IMR-90 (cell line): ENCODE data around the gene HASPIN. TPM values are rescaled to one million over a fixed set of nuclear protein-coding genes. Genes with fewer than 3 reads are reported as not detected.

Experiments used
- polyA plus RNA-seq, 3 experiments: library from polyadenylated mRNA; depleted of rRNA; stranded (reverse); fragments of >200 nt; gene quantifications; 2 replicates each; pipeline ENCODE4 v1.2.3, GENCODE V29; 2012; ENCODE audit warnings: low replicate concordance in 1 of 3
- total RNA-seq: library from RNA; depleted of rRNA; stranded (reverse); fragments of >200 nt; gene quantifications from 2 replicates; pipeline ENCODE4 v1.2.3, GENCODE V29; 2012; rRNA removed

HASPIN gene
- total and polyA plus RNA-seq, 2 of the 4 experiments (the other 2 are of a cell fraction): 2.2 to 4.3 TPM

Other genes with a start within 250 kb of the HASPIN start
- not detected in 2 replicates for gene ASPA, start 247.9 kb upstream of the HASPIN start, total RNA-seq
- 0.02 TPM in 1 of 2 replicates, not detected in the other for gene ASPA, start 247.9 kb upstream of the HASPIN start, polyA plus RNA-seq (2012; rRNA removed)
- gene TRPV3, start 166.1 kb upstream of the HASPIN start, total RNA-seq: under 0.01 and 0.18 TPM in 2 replicates
- 0.10 and 0.26 TPM in 2 replicates for gene TRPV3, start 166.1 kb upstream of the HASPIN start, polyA plus RNA-seq (2012; rRNA removed)
- 0.28 and 0.54 TPM in 2 replicates for gene TRPV1, start 114.5 kb upstream of the HASPIN start, total RNA-seq
- gene TRPV1, start 114.5 kb upstream of the HASPIN start, polyA plus RNA-seq (2012; rRNA removed): 1.5 and 1.9 TPM in 2 replicates
- gene SHPK, start 87.7 kb upstream of the HASPIN start, total RNA-seq: 12.8 and 14.3 TPM in 2 replicates
- 10.7 and 11.1 TPM in 2 replicates for gene SHPK, start 87.7 kb upstream of the HASPIN start, polyA plus RNA-seq (2012; rRNA removed)
- gene CTNS, start 87.1 kb upstream of the HASPIN start, total RNA-seq: 4.7 and 6.9 TPM in 2 replicates
- 4.7 and 5.3 TPM in 2 replicates for gene CTNS, start 87.1 kb upstream of the HASPIN start, polyA plus RNA-seq (2012; rRNA removed)
- gene TAX1BP3, start 55.3 kb upstream of the HASPIN start, total RNA-seq: 146 and 170 TPM in 2 replicates
- 176 and 196 TPM in 2 replicates for gene TAX1BP3, start 55.3 kb upstream of the HASPIN start, polyA plus RNA-seq (2012; rRNA removed)
- 10.8 and 10.9 TPM in 2 replicates for gene EMC6, start 55.1 kb upstream of the HASPIN start, total RNA-seq
- 80.5 and 84.4 TPM in 2 replicates for gene EMC6, start 55.1 kb upstream of the HASPIN start, polyA plus RNA-seq (2012; rRNA removed)
- gene P2RX5, start 27.7 kb upstream of the HASPIN start, total RNA-seq: 1.7 and 1.8 TPM in 2 replicates
- gene P2RX5, start 27.7 kb upstream of the HASPIN start, polyA plus RNA-seq (2012; rRNA removed): 3.5 and 3.7 TPM in 2 replicates
- 47.8 and 54.1 TPM in 2 replicates for gene ITGAE, start 77.3 kb downstream of the HASPIN start, total RNA-seq
- 57.8 and 60.8 TPM in 2 replicates for gene ITGAE, start 77.3 kb downstream of the HASPIN start, polyA plus RNA-seq (2012; rRNA removed)
- 10.8 and 15.6 TPM in 2 replicates for gene NCBP3, start 122.3 kb downstream of the HASPIN start, total RNA-seq
- gene NCBP3, start 122.3 kb downstream of the HASPIN start, polyA plus RNA-seq (2012; rRNA removed): 13.5 and 21.0 TPM in 2 replicates
- 4.1 and 4.2 TPM in 2 replicates for gene CAMKK1, start 169.2 kb downstream of the HASPIN start, total RNA-seq
- gene CAMKK1, start 169.2 kb downstream of the HASPIN start, polyA plus RNA-seq (2012; rRNA removed): 7.7 and 8.2 TPM in 2 replicates
- not detected in 2 replicates for gene P2RX1, start 192.6 kb downstream of the HASPIN start, total RNA-seq
- gene P2RX1, start 192.6 kb downstream of the HASPIN start, polyA plus RNA-seq (2012; rRNA removed): not detected in 2 replicates
- gene ATP2A3, start 240.5 kb downstream of the HASPIN start, total RNA-seq: 0.18 and 0.28 TPM in 2 replicates
- gene ATP2A3, start 240.5 kb downstream of the HASPIN start, polyA plus RNA-seq (2012; rRNA removed): 0.63 and 0.76 TPM in 2 replicates